H1 (cell line): Measurements from ENCODE around the gene RMRP. TPM values are rescaled to one million over a fixed set of nuclear protein-coding genes. Genes with fewer than 3 reads are reported as not detected.

Experiments used
- CTCF ChIA-PET: fragments of 300-600 bp; sonication (Branson Sonifier 250); formaldehyde crosslinking; loops from one replicate; lab custom pipeline; 2021; ENCODE audit not compliant: partially characterized antibody; lab: Charles Lee
- POLR2A ChIA-PET: fragments of 300-600 bp; sonication (Branson Sonifier 250); formaldehyde crosslinking; loops from one replicate; lab custom pipeline; 2021; ENCODE audit warnings: inconsistent platforms; ENCODE audit not compliant: partially characterized antibody; lab: Charles Lee
- DNase-seq, 2 experiments: peaks; one replicate each; pipeline versions ENCODE4 v3.0.0 to v3.0.0-alpha.2; 2010 to 2022; ENCODE audit warnings: low spot score in 2 of 2, low read depth in 1 of 2, mixed read lengths in 1 of 2
- FAIRE-seq: peaks from 2 replicates; lab custom pipeline; 2011; peaks lifted over from hg19 to GRCh38; lab: Jason Lieb, UNC
- H2AFZ ChIP-seq: 2 replicates; pipeline ENCODE4 v1.8.1; 2012; ENCODE audit warnings: low read length, inconsistent platforms
- H2AK5ac ChIP-seq: 2 replicates; pipeline ENCODE4 v1.6.1; 2013; ENCODE audit warnings: low read depth, low read length
- H2BK120ac ChIP-seq: replicated peaks from 2 replicates; pipeline ENCODE3; 2013; ENCODE audit warnings: low read depth, low read length, inconsistent platforms
- H2BK12ac ChIP-seq: 2 replicates; pipeline ENCODE4 v1.6.1; 2013; ENCODE audit warnings: low read depth, low read length
- H2BK15ac ChIP-seq: 2 replicates; pipeline ENCODE4 v1.6.1; 2013; ENCODE audit warnings: low read length
- H2BK20ac ChIP-seq: 2 replicates; pipeline ENCODE4 v1.6.1; 2013; ENCODE audit warnings: low read length
- H2BK5ac ChIP-seq: 2 replicates; pipeline ENCODE4 v1.6.1; 2013; ENCODE audit warnings: low read depth, low read length
- H3K14ac ChIP-seq: 2 replicates; pipeline ENCODE4 v1.6.1; 2013; ENCODE audit warnings: inconsistent platforms; ENCODE audit not compliant: insufficient read length
- H3K18ac ChIP-seq: 2 replicates; pipeline ENCODE4 v1.6.1; 2013; ENCODE audit warnings: low read length; ENCODE audit errors: extremely low read depth
- H3K23ac ChIP-seq: 2 replicates; pipeline ENCODE4 v1.6.1; 2013; ENCODE audit warnings: inconsistent platforms; ENCODE audit not compliant: insufficient read length
- H3K23me2 ChIP-seq: 2 replicates; pipeline ENCODE4 v1.6.1; 2013; ENCODE audit warnings: low read depth, low read length
- H3K27ac ChIP-seq: 2 replicates; pipeline ENCODE4 v1.6.1; 2011; ENCODE audit warnings: low read depth, low read length, inconsistent platforms
- H3K27me3 ChIP-seq, 4 experiments: replicated peaks in 1 of 4; 1 replicate in 1 of 4; 2 replicates in 3 of 4; pipeline versions ENCODE4 v1.6.1 to v1.8.1; 2011 to 2013; ENCODE audit warnings: low read length in 3 of 4, mild to moderate bottlenecking in 3 of 4, inconsistent platforms in 2 of 4, mixed read lengths in 2 of 4, moderate library complexity in 1 of 4; ENCODE audit not compliant: control insufficient read depth in 3 of 4, insufficient read depth in 3 of 4; ENCODE audit errors: extremely low read depth in 1 of 4
- H3K36me3 ChIP-seq, 4 experiments: 2 replicates each; pipeline versions ENCODE4 v1.6.1 to v1.8.1; 2011 to 2013; ENCODE audit warnings: mild to moderate bottlenecking in 4 of 4, low read length in 3 of 4, moderate library complexity in 2 of 4, control low read depth in 1 of 4, inconsistent platforms in 1 of 4; ENCODE audit not compliant: insufficient read depth in 4 of 4, control insufficient read depth in 2 of 4
- H3K4ac ChIP-seq: replicated peaks from 2 replicates; pipeline ENCODE3; 2013; ENCODE audit warnings: low read length, low read depth, mixed read lengths, inconsistent platforms; ENCODE audit not compliant: insufficient read length
- H3K4me1 ChIP-seq, 4 experiments: replicated peaks in 1 of 4; 1 replicate in 1 of 4; 2 replicates in 3 of 4; pipeline versions ENCODE4 v1.6.1 to v1.8.1; 2011 to 2013; ENCODE audit warnings: low read length in 3 of 4, inconsistent platforms in 2 of 4, mixed read lengths in 1 of 4; ENCODE audit not compliant: insufficient read depth in 4 of 4, control insufficient read depth in 3 of 4
- H3K4me2 ChIP-seq, 2 experiments: 2 replicates each; pipeline versions ENCODE4 v1.6.1 to v1.8.1; 2011 to 2013; ENCODE audit warnings: low read depth in 2 of 2, low read length in 2 of 2, control low read depth in 1 of 2, inconsistent platforms in 1 of 2, mild to moderate bottlenecking in 1 of 2; ENCODE audit not compliant: insufficient read depth in 1 of 2
- H3K4me3 ChIP-seq, 4 experiments: fragments of 200-600, 300-600 bp in 1 of 4; sonication (generic), shearing (Covaris generic), sonication (Bioruptor Twin) in 1 of 4; 2 replicates each; pipeline versions ENCODE4 v1.5.1 to v1.8.1; 2011 to 2016; ENCODE audit warnings: low read length in 4 of 4, low read depth in 3 of 4, control low read depth in 2 of 4, inconsistent platforms in 2 of 4, mild to moderate bottlenecking in 2 of 4, mixed read lengths in 1 of 4, moderate library complexity in 1 of 4; ENCODE audit not compliant: insufficient read depth in 2 of 4; ENCODE audit errors: extremely low read depth in 1 of 4
- H3K56ac ChIP-seq: replicated peaks from 2 replicates; pipeline ENCODE3; 2013; ENCODE audit warnings: low read depth, mild to moderate bottlenecking, mixed read lengths, low read length, inconsistent platforms; ENCODE audit not compliant: insufficient read length
- H3K79me1 ChIP-seq: 2 replicates; pipeline ENCODE4 v1.6.1; 2013; ENCODE audit warnings: low read depth, low read length, control low read depth
- H3K79me2 ChIP-seq, 2 experiments: 2 replicates each; pipeline versions ENCODE4 v1.6.1 to v1.8.1; 2012 to 2013; ENCODE audit warnings: low read length in 2 of 2, mild to moderate bottlenecking in 2 of 2, inconsistent platforms in 1 of 2; ENCODE audit not compliant: insufficient read depth in 2 of 2, control insufficient read depth in 1 of 2
- H3K9ac ChIP-seq, 4 experiments: replicated peaks in 1 of 4; 1 replicate in 1 of 4; 2 replicates in 3 of 4; pipeline versions ENCODE4 v1.6.1 to v1.8.1; 2011 to 2013; ENCODE audit warnings: low read depth in 3 of 4, low read length in 3 of 4, control low read depth in 2 of 4, mild to moderate bottlenecking in 2 of 4, moderate library complexity in 2 of 4, inconsistent platforms in 1 of 4; ENCODE audit errors: extremely low read depth in 1 of 4
- H3K9me3 ChIP-seq, 2 experiments: 2 replicates each; pipeline versions ENCODE4 v1.6.1 to v1.8.1; 2012 to 2013; ENCODE audit warnings: mild to moderate bottlenecking in 2 of 2, moderate library complexity in 2 of 2, control low read depth in 1 of 2, inconsistent platforms in 1 of 2, low read depth in 1 of 2, low read length in 1 of 2, mixed read lengths in 1 of 2; ENCODE audit not compliant: insufficient read depth in 2 of 2
- H4K20me1 ChIP-seq, 2 experiments: replicated peaks in 1 of 2; 2 replicates each; pipeline versions ENCODE3 to v1.8.1; 2011 to 2013; ENCODE audit warnings: inconsistent platforms in 2 of 2, low read length in 2 of 2, mild to moderate bottlenecking in 1 of 2; ENCODE audit not compliant: insufficient read depth in 2 of 2, control insufficient read depth in 1 of 2
- H4K5ac ChIP-seq: 2 replicates; pipeline ENCODE4 v1.6.1; 2013; ENCODE audit warnings: low read length, low read depth, mixed read lengths, inconsistent platforms; ENCODE audit not compliant: insufficient read length
- H4K8ac ChIP-seq: 2 replicates; pipeline ENCODE4 v1.8.0; 2013; ENCODE audit warnings: mild to moderate bottlenecking, moderate library complexity, low read length, inconsistent platforms; ENCODE audit not compliant: insufficient read depth; ENCODE audit errors: extremely low read depth
- H4K91ac ChIP-seq: replicated peaks from 2 replicates; pipeline ENCODE3; 2013; ENCODE audit warnings: low read length, mixed read lengths, inconsistent platforms; ENCODE audit not compliant: insufficient read length
- BRCA1 ChIP-seq: IDR thresholded peaks from 2 replicates; pipeline ENCODE4 v1.6.1; 2012; ENCODE audit warnings: low read depth, low read length, improper control_type of control experiment
- CBX5 ChIP-seq: fragments of 300-800, 300-1000 bp; sonication (generic); IDR thresholded peaks from 2 replicates; pipeline ENCODE4 v1.7.1; 2016; ENCODE audit warnings: antibody characterized with exemption, low read length, low read depth
- CREB1 ChIP-seq: IDR thresholded peaks from 2 replicates; pipeline ENCODE4 v1.6.1; 2012; ENCODE audit warnings: inconsistent platforms
- EP300 ChIP-seq, 2 experiments: IDR thresholded peaks; 1 replicate in 1 of 2; 2 replicates in 1 of 2; pipeline ENCODE4 v1.6.1; 2011 to 2012; ENCODE audit warnings: low read depth in 2 of 2, low read length in 2 of 2, mild to moderate bottlenecking in 2 of 2, borderline replicate concordance in 1 of 2, inconsistent platforms in 1 of 2, moderate library complexity in 1 of 2
- KDM4A ChIP-seq: IDR thresholded peaks from one replicate; pipeline ENCODE4 v1.7.1; 2012; ENCODE audit warnings: low read depth, mild to moderate bottlenecking, moderate library complexity, low read length, inconsistent platforms; ENCODE audit not compliant: severe bottlenecking
- MAFK ChIP-seq: IDR thresholded peaks from 2 replicates; pipeline ENCODE4 v1.6.1; 2012; ENCODE audit warnings: low read depth, mild to moderate bottlenecking, improper control_type of control experiment, low read length
- RXRA ChIP-seq: IDR thresholded peaks from 2 replicates; pipeline ENCODE4 v1.6.1; 2011; ENCODE audit warnings: low read depth, mild to moderate bottlenecking, low read length, moderate library complexity; ENCODE audit not compliant: insufficient read depth
- SUZ12 ChIP-seq: fragments of 200-600 bp; sonication (generic); IDR thresholded peaks from 2 replicates; pipeline ENCODE4 v1.6.1; 2012; ENCODE audit warnings: mild to moderate bottlenecking, inconsistent platforms, low read length, moderate library complexity, mixed read lengths
- WGBS, 2 experiments: shearing (Covaris generic) in 1 of 2; methylation state at CpG; one replicate each; pipeline versions ENCODE4 v1.1.6 to v1.1.7; 2013 to 2015; ENCODE audit warnings: low lambda C conversion rate in 2 of 2, mixed read lengths in 2 of 2, inconsistent platforms in 1 of 2, low coverage in 1 of 2, missing lambda C conversion rate in 1 of 2; ENCODE audit not compliant: insufficient replicate concordance in 2 of 2, insufficient coverage in 1 of 2, insufficient read length in 1 of 2; ENCODE audit errors: extremely low coverage in 1 of 2, missing lambda C conversion rate in 1 of 2; 5-methylcytosine and 5-hydroxymethylcytosine counted together
- polyA plus RNA-seq, 7 experiments: library from polyadenylated mRNA; depleted of rRNA in 3 of 7; stranded (reverse) in 5 of 7; unstranded in 2 of 7; fragments of >200 nt in 5 of 7; fragments of 200-250 nt in 2 of 7; gene quantifications; 1 replicate in 5 of 7; 2 replicates in 1 of 7; 4 replicates in 1 of 7; pipeline versions ENCODE4 v1.2.1 to v1.2.3, GENCODE V29; 2011 to 2013; ENCODE audit warnings: missing spikeins in 2 of 7, mixed read lengths in 2 of 7
- total RNA-seq: library from RNA; stranded (reverse); fragmentation: NEBNext Ultra II Directional; extraction: Animal tissue kit (Norgen Biotek cat#: 25700); gene quantifications from 2 replicates; pipeline ENCODE4 v1.2.1, GENCODE V29; 2021
- TF ChIP-seq, protein P1 (sequence below), 3 experiments: IDR thresholded peaks; 1 replicate in 2 of 3; 2 replicates in 1 of 3; pipeline versions ENCODE4 v1.5.1 to v1.6.1; 2011; ENCODE audit warnings: low read length in 3 of 3, mild to moderate bottlenecking in 3 of 3, inconsistent platforms in 2 of 3, low read depth in 1 of 3, moderate library complexity in 1 of 3; ENCODE audit not compliant: insufficient read depth in 1 of 3; ENCODE audit errors: control extremely low read depth in 1 of 3

Gene RMRP
- total and polyA plus RNA-seq, 2 of the 8 experiments (the other 6 are each of a cell fraction or from before 2014, with no cell fraction given), result 169 to 14,987 TPM

DNA sequence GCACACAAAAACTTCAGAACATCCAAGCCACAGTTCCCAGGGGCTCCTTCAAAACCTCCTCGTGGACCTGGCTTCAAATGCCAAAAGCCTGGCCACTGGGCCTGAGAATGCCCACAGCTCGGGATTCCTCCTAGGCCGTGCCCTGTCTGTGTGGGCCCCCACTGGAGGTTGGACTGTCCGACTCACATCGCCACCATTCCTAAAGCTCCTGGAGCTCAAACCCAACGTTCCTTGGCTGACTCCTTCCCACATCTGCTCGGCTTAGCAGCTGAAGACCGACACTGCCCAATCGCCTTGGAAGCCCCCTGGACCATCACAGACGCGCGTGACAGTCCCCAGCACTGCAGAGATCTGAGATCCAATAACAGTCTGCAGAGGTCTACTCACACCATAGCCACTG, 14.8 kb downstream of the RMRP start:
- 96% methylated on average over 12 of the region's 12 CpGs; no CpG with 5 or more reads in 1 of the 2 experiments for WGBS, 2 experiments
- POLR2A ChIA-PET, result interaction anchor here (1.7 kb wide), 1 partner anchor 14 kb away, joined by 3 read pairs; no protein-coding TSS in a partner anchor

More for the DNA sequence above, 14.8 kb downstream of the RMRP start:
- Histone ChIP-seq H4K91ac (no peak overlapping the region), H2BK5ac (no peak overlapping the region), H3K14ac (no peak overlapping the region), H3K27ac (no peak overlapping the region), H4K5ac (no peak overlapping the region), H2AK5ac (no peak overlapping the region), H3K4me1 (no peaks in the 10 kb centered on the region), H2AFZ (no peak overlapping the region), H3K18ac (no peak overlapping the region), H3K4ac (no peak overlapping the region), H3K9me3 (peaks cover 0 to 2% of the 10 kb centered on the region in 2 experiments; a peak in 1 of 4 replicates), H2BK12ac (no peak overlapping the region), H3K23ac (no peak overlapping the region), H3K79me1 (no peaks in the 10 kb centered on the region), H4K20me1 (no peaks in the 10 kb centered on the region), H3K9ac (no peak overlapping the region), H3K4me3 (no peak overlapping the region), H3K27me3 (no peaks in the 10 kb centered on the region), H3K4me2 (no peak overlapping the region), H3K79me2 (no peaks in the 10 kb centered on the region), H3K56ac (no peak overlapping the region), H4K8ac (no peak overlapping the region), H2BK20ac (no peak overlapping the region), H3K36me3 (no peaks in the 10 kb centered on the region; a peak in 2 of 8 replicates), H3K23me2 (peaks cover 8% of the 10 kb centered on the region; the same call in 1 of the 2 replicates), H2BK120ac (no peak overlapping the region), H2BK15ac (no peak overlapping the region)
- TF ChIP-seq MAFK, result no peak
- TF ChIP-seq CREB1, result no peak
- no peak for TF ChIP-seq EP300 (IDR thresholded peaks at IDR 0.05; ENCODE audit: borderline replicate concordance in 1 of 2, low read depth in 2 of 2, low read length in 2 of 2)
- TF ChIP-seq, protein P1, sequence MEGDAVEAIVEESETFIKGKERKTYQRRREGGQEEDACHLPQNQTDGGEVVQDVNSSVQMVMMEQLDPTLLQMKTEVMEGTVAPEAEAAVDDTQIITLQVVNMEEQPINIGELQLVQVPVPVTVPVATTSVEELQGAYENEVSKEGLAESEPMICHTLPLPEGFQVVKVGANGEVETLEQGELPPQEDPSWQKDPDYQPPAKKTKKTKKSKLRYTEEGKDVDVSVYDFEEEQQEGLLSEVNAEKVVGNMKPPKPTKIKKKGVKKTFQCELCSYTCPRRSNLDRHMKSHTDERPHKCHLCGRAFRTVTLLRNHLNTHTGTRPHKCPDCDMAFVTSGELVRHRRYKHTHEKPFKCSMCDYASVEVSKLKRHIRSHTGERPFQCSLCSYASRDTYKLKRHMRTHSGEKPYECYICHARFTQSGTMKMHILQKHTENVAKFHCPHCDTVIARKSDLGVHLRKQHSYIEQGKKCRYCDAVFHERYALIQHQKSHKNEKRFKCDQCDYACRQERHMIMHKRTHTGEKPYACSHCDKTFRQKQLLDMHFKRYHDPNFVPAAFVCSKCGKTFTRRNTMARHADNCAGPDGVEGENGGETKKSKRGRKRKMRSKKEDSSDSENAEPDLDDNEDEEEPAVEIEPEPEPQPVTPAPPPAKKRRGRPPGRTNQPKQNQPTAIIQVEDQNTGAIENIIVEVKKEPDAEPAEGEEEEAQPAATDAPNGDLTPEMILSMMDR (IDR thresholded peaks at IDR 0.05; ENCODE audit: control extremely low read depth in 1 of 3, insufficient read depth in 1 of 3, low read depth in 1 of 3, low read length in 3 of 3), result no peak
- no peak for TF ChIP-seq SUZ12
- TF ChIP-seq CBX5, result no peak
- no peak for TF ChIP-seq BRCA1
- TF ChIP-seq RXRA, result no peak
- TF ChIP-seq KDM4A, result no peak
- FAIRE-seq (no peak), DNase-seq (no peak)
- CTCF ChIA-PET, result interaction anchor here (0.8 to 2.1 kb wide), 6 partner anchors 15 to 165 kb away, joined by 3 to 6 read pairs (median 4); no protein-coding TSS in a partner anchor
